ENCODE data around the gene TRAF2.

DNA sequence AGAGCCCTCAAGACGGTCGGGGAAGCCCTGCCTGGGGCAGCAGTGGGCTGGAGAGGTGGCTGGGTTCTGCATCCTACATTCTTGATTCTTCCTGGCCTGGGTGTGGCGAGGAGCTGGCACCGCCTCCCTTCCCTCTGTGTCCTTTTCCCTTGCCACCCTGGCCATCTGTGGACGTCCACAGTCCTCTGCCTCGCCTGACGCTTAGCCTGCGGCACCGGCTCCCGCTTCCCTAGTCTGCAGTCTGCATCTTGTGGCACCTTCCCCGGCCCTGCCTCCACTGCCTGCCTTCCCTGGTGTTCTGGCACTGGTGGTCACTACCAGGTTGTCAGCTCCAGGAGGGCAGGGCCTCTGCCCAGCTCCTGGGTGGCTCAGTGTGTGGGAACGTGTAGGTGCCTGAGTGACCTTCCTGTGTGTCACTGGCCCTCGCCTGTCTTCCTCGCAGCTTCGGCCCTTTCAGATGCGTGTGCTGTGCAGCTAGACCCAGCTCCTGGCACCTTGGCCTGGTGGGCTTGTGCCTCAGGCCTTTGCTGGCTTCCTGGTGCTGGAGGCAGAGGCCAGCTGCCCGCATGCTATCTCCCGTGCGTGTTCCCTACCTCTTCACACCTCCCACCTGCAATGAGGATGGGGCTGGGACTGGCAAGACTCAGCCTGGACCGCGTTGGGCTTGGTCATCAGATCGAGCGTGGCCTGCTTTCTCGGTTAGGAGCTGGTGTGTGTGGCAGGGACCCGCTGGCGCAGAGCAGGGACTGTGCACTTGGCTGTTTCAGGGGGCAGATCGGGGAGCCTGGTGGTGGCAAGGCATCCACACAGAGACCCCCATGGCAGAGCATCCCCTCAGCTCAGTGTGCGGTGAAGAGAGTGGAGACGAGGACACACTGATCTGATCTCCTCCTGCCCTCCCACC, 20.9 kb downstream of the TRAF2 start:
- TF ChIP-seq, protein P1, sequence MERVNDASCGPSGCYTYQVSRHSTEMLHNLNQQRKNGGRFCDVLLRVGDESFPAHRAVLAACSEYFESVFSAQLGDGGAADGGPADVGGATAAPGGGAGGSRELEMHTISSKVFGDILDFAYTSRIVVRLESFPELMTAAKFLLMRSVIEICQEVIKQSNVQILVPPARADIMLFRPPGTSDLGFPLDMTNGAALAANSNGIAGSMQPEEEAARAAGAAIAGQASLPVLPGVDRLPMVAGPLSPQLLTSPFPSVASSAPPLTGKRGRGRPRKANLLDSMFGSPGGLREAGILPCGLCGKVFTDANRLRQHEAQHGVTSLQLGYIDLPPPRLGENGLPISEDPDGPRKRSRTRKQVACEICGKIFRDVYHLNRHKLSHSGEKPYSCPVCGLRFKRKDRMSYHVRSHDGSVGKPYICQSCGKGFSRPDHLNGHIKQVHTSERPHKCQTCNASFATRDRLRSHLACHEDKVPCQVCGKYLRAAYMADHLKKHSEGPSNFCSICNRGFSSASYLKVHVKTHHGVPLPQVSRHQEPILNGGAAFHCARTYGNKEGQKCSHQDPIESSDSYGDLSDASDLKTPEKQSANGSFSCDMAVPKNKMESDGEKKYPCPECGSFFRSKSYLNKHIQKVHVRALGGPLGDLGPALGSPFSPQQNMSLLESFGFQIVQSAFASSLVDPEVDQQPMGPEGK (CRISPR knock-in tag; IDR thresholded peaks at IDR 0.05; ENCODE audit: borderline replicate concordance), result no peak
- TF ChIP-seq ZFP3 (CRISPR knock-in tag; IDR thresholded peaks at IDR 0.05), result no peak
